Common myeloid progenitor, CD34-positive (primary cell): Measurements from ENCODE around the gene SLC13A5.

Experiments
- CTCF ChIA-PET: fragments of 350-600 bp; sonication (Branson Sonifier 250); formaldehyde crosslinking; loops from one replicate; lab custom pipeline; 2021; ENCODE audit warnings: antibody characterized with exemption; lab: Charles Lee
- POLR2A ChIA-PET: fragments of 350-600 bp; sonication (Branson Sonifier 250); formaldehyde crosslinking; loops from one replicate; lab custom pipeline; 2021; ENCODE audit warnings: antibody characterized with exemption; lab: Charles Lee
- DNase-seq, 3 donors: peaks; one replicate each; pipeline versions ENCODE4 v3.0.0 to v3.0.0-alpha.2; 2013
- H3K27ac ChIP-seq, 2 experiments: 1 replicate in 1 of 2; 2 replicates in 1 of 2; pipeline ENCODE4 v1.7.0; 2013; ENCODE audit warnings: inconsistent platforms in 2 of 2, low read length in 2 of 2, mild to moderate bottlenecking in 2 of 2, low read depth in 1 of 2, moderate library complexity in 1 of 2; ENCODE audit not compliant: severe bottlenecking in 2 of 2, insufficient read depth in 1 of 2, poor library complexity in 1 of 2
- H3K27me3 ChIP-seq, 5 experiments: replicated peaks in 2 of 5; 1 replicate in 3 of 5; 2 replicates in 2 of 5; pipeline versions ENCODE4 v1.6.1 to v1.7.0; 2013; ENCODE audit warnings: low read length in 4 of 5, mild to moderate bottlenecking in 2 of 5, moderate library complexity in 2 of 5, inconsistent platforms in 1 of 5; ENCODE audit not compliant: insufficient read depth in 5 of 5, control insufficient read depth in 4 of 5
- H3K36me3 ChIP-seq, 4 experiments: 1 replicate in 2 of 4; 2 replicates in 2 of 4; pipeline versions ENCODE4 v1.6.1 to v1.7.0; 2013; ENCODE audit warnings: low read length in 3 of 4, control low read depth in 1 of 4, mild to moderate bottlenecking in 1 of 4; ENCODE audit not compliant: control insufficient read depth in 4 of 4, insufficient read depth in 4 of 4
- H3K4me1 ChIP-seq, 4 experiments: 1 replicate in 3 of 4; 2 replicates in 1 of 4; pipeline versions ENCODE4 v1.6.1 to v1.7.1; 2013; ENCODE audit warnings: low read length in 3 of 4, mild to moderate bottlenecking in 3 of 4, control low read depth in 1 of 4, inconsistent platforms in 1 of 4, moderate library complexity in 1 of 4; ENCODE audit not compliant: control insufficient read depth in 4 of 4, insufficient read depth in 4 of 4; ENCODE audit errors: control extremely low read depth in 1 of 4
- H3K4me3 ChIP-seq, 7 experiments: 1 replicate in 4 of 7; 2 replicates in 3 of 7; pipeline versions ENCODE4 v1.5.1 to v1.7.0; 2013; ENCODE audit warnings: mild to moderate bottlenecking in 7 of 7, low read length in 6 of 7, moderate library complexity in 6 of 7, inconsistent platforms in 2 of 7, low read depth in 2 of 7, control low read depth in 1 of 7; ENCODE audit not compliant: insufficient read depth in 4 of 7, control insufficient read depth in 1 of 7; ENCODE audit errors: extremely low read depth in 1 of 7
- H3K9me3 ChIP-seq, 5 experiments: 1 replicate in 4 of 5; 2 replicates in 1 of 5; pipeline versions ENCODE4 v1.6.1 to v1.7.1; 2013; ENCODE audit warnings: low read length in 4 of 5, mild to moderate bottlenecking in 2 of 5, inconsistent platforms in 1 of 5, low read depth in 1 of 5, moderate library complexity in 1 of 5; ENCODE audit not compliant: control insufficient read depth in 4 of 5, insufficient read depth in 2 of 5; ENCODE audit errors: control extremely low read depth in 1 of 5
- WGBS: methylation state at CpG from one replicate; pipeline ENCODE4 v1.1.5; 2013; ENCODE audit not compliant: insufficient coverage; 5-methylcytosine and 5-hydroxymethylcytosine counted together

SLC13A5 gene

GRCh38 chr17:6688944-6689343 lies 24.2 kb downstream of the SLC13A5 start:
- 100% methylated on average over 3 of the region's 9 CpGs for WGBS
- DNase-seq = no peak
- CTCF ChIA-PET = no interaction called here
- peaks cover 0 to 13% (median 10%) of the 10 kb centered on the region in 5 experiments for H3K27me3 ChIP-seq
- no peaks in the 10 kb centered on the region for H3K36me3 ChIP-seq
- POLR2A ChIA-PET = interaction anchor here (0.6 kb wide), 1 partner anchor 98 kb away, joined by 5 read pairs; no protein-coding TSS in a partner anchor
- H3K4me1 ChIP-seq = no peaks in the 10 kb centered on the region
- H3K9me3 ChIP-seq = no peaks in the 10 kb centered on the region
- H3K27ac ChIP-seq = no peak overlapping the region
- H3K4me3 ChIP-seq = no peak overlapping the region

GRCh38 chr17:6686026-6686425 lies 27.1 kb downstream of the SLC13A5 start:
- no peak for DNase-seq
- H3K4me3 ChIP-seq = no peak overlapping the region
- H3K27ac ChIP-seq = no peak overlapping the region
- 100% methylated on average over 4 of the region's 4 CpGs for WGBS
- H3K9me3 ChIP-seq = no peaks in the 10 kb centered on the region
- POLR2A ChIA-PET = no interaction called here
- no peaks in the 10 kb centered on the region for H3K36me3 ChIP-seq
- no peaks in the 10 kb centered on the region for H3K4me1 ChIP-seq
- CTCF ChIA-PET = no interaction called here
- peaks cover 0 to 26% (median 8%) of the 10 kb centered on the region in 5 experiments for H3K27me3 ChIP-seq

GRCh38 chr17:6684881-6685767 lies 28.0 kb downstream of the SLC13A5 start:
- WGBS = 93% methylated on average over 11 of the region's 14 CpGs
- CTCF ChIA-PET = interaction anchor here (1.2 kb wide), 1 partner anchor 14 kb away, joined by 3 read pairs; no protein-coding TSS in a partner anchor

GRCh38 chr17:6684460-6684783 lies 28.7 kb downstream of the SLC13A5 start:
- Histone ChIP-seq H3K9me3 (no peaks in the 10 kb centered on the region), H3K36me3 (no peaks in the 10 kb centered on the region), H3K27ac (no peak overlapping the region), H3K27me3 (peaks cover 0 to 26% (median 12%) of the 10 kb centered on the region in 5 experiments), H3K4me3 (no peak overlapping the region), H3K4me1 (no peaks in the 10 kb centered on the region)
- no peak for DNase-seq
- ChIA-PET CTCF (interaction anchor here (0.9 to 1.2 kb wide), 2 partner anchors 15 to 322 kb away, joined by 3 read pairs; no protein-coding TSS in a partner anchor), POLR2A (no interaction called here)
- 92% methylated on average over 7 of the region's 7 CpGs for WGBS

More at GRCh38 chr17:6684881-6685767, 28.0 kb downstream of the SLC13A5 start:
- H3K4me3 ChIP-seq = no peak overlapping the region
- no peak for DNase-seq
- H3K27me3 ChIP-seq = peaks cover 0 to 26% (median 10%) of the 10 kb centered on the region in 5 experiments
- POLR2A ChIA-PET = no interaction called here
- no peaks in the 10 kb centered on the region for H3K9me3 ChIP-seq
- no peaks in the 10 kb centered on the region for H3K4me1 ChIP-seq
- no peaks in the 10 kb centered on the region for H3K36me3 ChIP-seq
- no peak overlapping the region for H3K27ac ChIP-seq

GRCh38 chr17:6683730-6684459 lies 29.3 kb downstream of the SLC13A5 start:
- H3K27ac ChIP-seq = no peak overlapping the region
- DNase-seq = no peak
- no peaks in the 10 kb centered on the region for H3K9me3 ChIP-seq
- H3K36me3 ChIP-seq = no peaks in the 10 kb centered on the region
- WGBS = no CpG with 5 or more reads among the region's 3 CpGs
- no peak overlapping the region for H3K4me3 ChIP-seq
- peaks cover 0 to 27% (median 16%) of the 10 kb centered on the region in 5 experiments for H3K27me3 ChIP-seq
- POLR2A ChIA-PET = no interaction called here
- CTCF ChIA-PET = interaction anchor here (0.9 kb wide), 1 partner anchor 322 kb away, joined by 3 read pairs; no protein-coding TSS in a partner anchor
- H3K4me1 ChIP-seq = no peaks in the 10 kb centered on the region

- DNase-seq = no peak
- H3K27ac ChIP-seq = no peak overlapping the region
- ChIA-PET CTCF (interaction anchor here (1.8 kb wide), 1 partner anchor 30 kb away, joined by 5 read pairs; the partner anchor contains the start of gene SLC13A5), POLR2A (no interaction called here)
- no peaks in the 10 kb centered on the region for H3K9me3 ChIP-seq
- no peaks in the 10 kb centered on the region for H3K4me1 ChIP-seq
- no peaks in the 10 kb centered on the region for H3K36me3 ChIP-seq
- peaks cover 0 to 34% (median 23%) of the 10 kb centered on the region in 5 experiments for H3K27me3 ChIP-seq
- no CpG with 5 or more reads among the region's 3 CpGs for WGBS
- H3K4me3 ChIP-seq = no peak overlapping the region
These were observed 30.0 kb downstream of the SLC13A5 start for GRCh38 chr17:6683081-6683684.
